GM12865 (cell line): Measurements from ENCODE around the gene RPLP2.
A peak's percentile ranks its signal among the peaks of the same experiment; 100 is the strongest.

Experiments
- DNase-seq: peaks from one replicate; pipeline ENCODE4 v3.0.0; 2010; ENCODE audit warnings: low read depth
- H3K4me3 ChIP-seq: 2 replicates; pipeline ENCODE4 v1.5.1; 2011; ENCODE audit warnings: mild to moderate bottlenecking, low read depth, low read length, control low read depth
- TF ChIP-seq, protein P1 (sequence below): IDR thresholded peaks from 2 replicates; pipeline ENCODE4 v1.5.1; 2011; ENCODE audit warnings: low read length, control low read depth, low read depth, inconsistent platforms; ENCODE audit not compliant: insufficient read depth; ENCODE audit errors: missing control alignments

The RPLP2 gene

DNA sequence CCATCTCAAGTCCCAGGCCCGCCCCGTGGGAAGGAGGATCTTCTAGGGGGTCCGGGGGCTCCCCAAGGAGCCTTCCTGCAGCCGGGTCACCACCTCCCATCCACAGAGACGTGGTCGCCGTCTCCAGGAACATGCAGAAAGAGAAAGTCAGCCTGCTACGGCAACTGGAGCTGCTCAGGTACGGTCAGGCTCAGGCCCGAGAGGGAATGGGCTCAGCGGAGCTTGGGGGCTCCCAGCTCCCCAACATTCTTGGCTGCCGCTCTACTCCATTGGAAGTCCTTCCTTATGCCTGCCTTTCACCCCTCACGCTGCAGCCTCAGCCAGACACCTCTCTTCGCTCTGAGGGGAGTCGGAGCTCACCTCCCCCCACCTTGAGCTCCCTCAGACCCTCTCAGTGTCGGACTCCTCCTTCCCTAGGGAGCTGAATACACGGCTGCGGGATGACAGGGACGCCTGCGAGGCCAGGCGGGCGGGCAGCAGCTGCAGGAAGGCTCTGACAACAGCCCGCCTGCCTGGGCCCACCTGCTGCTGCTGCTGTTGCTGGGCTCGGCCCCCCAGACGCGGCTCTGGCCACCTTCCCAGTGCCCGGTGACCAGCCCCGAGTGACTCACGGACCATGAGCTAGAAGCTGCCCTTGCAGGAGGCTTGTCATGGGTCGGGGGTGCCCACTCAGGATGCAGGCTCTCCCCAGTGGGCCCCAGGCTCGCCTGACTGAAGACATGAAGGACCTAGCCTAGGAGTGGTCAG lies 21.5 kb downstream of the RPLP2 start:
- no peak overlapping the region for H3K4me3 ChIP-seq
- no peak for DNase-seq
- TF ChIP-seq, protein P1, sequence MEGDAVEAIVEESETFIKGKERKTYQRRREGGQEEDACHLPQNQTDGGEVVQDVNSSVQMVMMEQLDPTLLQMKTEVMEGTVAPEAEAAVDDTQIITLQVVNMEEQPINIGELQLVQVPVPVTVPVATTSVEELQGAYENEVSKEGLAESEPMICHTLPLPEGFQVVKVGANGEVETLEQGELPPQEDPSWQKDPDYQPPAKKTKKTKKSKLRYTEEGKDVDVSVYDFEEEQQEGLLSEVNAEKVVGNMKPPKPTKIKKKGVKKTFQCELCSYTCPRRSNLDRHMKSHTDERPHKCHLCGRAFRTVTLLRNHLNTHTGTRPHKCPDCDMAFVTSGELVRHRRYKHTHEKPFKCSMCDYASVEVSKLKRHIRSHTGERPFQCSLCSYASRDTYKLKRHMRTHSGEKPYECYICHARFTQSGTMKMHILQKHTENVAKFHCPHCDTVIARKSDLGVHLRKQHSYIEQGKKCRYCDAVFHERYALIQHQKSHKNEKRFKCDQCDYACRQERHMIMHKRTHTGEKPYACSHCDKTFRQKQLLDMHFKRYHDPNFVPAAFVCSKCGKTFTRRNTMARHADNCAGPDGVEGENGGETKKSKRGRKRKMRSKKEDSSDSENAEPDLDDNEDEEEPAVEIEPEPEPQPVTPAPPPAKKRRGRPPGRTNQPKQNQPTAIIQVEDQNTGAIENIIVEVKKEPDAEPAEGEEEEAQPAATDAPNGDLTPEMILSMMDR = no peak

DNA sequence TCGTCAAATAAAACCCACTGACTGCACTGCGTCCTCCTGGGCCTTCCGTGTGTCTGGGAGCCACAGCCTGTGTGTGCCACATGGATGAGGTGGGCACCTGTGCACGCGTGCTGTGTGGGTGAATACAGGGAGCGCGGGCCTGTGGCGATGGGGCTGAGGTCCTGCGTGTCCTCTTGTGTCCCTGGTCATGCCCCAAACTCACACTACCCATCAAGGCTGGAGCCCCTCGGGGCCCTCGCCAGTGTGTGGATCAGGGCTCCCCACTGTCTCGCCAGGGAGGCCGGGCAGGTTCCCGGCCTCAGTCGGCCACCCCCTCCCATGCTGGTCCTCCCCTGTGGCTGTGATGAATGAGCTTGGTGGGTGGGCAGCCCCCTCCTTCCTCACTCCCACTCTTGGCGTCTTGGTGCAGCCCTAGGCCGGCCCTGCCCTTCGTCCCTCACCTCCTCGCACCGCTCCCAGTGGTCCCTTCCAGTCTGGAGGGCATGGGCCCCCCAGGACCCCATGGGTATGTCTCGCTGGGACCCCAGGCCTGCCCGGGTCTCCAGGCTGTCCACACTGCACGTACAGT lies 22.3 kb downstream of the RPLP2 start:
- TF ChIP-seq, protein P1 = no peak
- H3K4me3 ChIP-seq = peak overlapping the region; percentile 43
- DNase-seq = no peak

DNA sequence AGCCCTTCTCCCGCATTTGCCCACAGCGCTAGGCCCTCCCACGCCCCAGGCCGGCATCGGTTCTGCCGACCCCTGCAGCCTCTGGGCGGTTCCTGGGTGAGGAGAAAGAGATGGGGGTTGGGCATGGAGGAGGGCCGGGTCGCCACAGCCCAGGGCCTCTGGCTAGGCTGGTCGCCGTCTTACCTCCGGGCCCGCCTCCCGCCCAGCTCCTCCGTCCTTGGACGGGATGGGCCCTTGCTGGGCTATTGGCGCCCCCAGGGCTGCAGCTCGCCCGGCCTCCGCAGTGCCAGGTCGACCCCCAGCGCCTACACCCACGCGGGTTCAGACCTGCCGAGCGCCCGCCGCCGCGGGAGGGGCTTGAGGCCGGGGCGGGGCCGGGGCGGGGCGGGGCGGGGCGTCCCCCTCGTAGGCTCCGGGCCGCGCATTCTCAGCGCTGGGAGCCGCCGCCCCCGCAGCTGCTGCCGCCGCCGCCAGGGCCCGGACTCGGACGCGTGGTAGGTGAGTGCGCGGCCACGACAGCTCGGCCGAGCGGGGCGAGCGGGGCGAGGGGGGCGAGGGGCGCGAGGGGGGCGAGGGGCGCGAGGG lies 22.9 kb downstream of the RPLP2 start, which contains the start of gene CD151:
Gene CD151 (plus strand): TSS at position 424 of the 585 bp plus-strand sequence. CDS start 3,118 bp downstream, outside the sequence.
- DNase-seq = peak; percentile 68
- TF ChIP-seq, protein P1 = no peak
- peak within 1 kb of the TSS; percentile 61 for H3K4me3 ChIP-seq

DNA sequence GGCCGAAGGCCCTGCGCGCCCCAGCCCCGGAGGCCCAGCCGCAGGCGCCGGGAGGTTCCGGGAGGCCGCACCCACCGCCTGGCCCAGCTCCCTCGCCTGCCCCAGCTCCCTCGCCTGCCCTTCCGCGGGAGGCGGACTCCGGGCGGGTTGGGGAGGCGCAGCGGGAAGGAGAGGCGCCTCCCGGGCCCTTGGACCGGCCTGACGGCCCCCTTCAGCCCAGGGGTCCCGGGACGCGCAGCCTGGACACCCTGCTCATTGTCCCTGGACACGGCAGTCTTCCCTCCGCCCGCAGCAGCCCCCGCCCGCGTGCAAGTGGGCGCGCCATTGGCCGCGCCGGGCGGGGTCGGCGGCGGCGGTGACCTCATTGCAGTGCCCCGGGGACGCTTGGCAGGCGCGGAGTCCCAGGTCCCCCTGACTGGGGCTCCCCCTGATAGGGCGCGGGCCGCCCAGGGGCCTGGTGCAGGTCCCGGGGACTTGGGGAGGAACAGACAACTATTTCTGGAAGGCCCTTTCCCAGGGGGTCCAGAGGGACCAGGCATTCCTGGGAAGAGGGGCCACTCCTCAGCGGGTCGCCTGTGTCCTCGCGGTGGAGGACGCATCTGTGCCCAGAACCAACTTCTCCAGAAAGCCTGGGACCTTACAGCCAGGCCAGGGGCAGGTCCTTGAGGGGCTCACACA lies 23.5 kb downstream of the RPLP2 start:
- H3K4me3 ChIP-seq = peak overlapping the region; percentile 61

DNA sequence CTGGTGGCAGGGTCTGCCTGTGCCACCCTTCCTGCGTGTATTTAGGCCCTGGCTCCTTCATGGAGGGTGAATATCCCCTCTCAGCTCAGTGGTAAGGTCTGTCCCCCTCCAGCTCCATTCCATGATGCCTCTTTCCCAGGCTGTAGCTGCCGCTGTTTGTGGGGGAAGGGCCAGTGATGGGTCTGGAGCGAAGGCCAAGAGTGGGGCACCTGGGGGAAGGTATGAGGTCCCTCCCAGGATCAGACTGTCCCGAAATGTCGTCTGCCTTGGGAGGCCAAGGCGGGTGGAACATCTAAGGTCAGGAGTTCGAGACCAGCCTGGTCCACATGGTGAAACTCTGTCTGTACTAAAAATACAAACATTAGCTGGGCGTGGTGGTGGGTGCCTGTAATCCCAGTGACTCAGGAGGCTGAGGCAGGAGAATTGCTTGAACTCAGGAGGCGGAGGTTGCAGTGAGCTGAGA lies 24.1 kb downstream of the RPLP2 start:
- no peak for DNase-seq
- TF ChIP-seq, protein P1 = no peak
- H3K4me3 ChIP-seq = peak overlapping the region; percentile 61

More for the DNA sequence above, 23.5 kb downstream of the RPLP2 start:
- TF ChIP-seq, protein P1 = no peak
- no peak for DNase-seq

DNA sequence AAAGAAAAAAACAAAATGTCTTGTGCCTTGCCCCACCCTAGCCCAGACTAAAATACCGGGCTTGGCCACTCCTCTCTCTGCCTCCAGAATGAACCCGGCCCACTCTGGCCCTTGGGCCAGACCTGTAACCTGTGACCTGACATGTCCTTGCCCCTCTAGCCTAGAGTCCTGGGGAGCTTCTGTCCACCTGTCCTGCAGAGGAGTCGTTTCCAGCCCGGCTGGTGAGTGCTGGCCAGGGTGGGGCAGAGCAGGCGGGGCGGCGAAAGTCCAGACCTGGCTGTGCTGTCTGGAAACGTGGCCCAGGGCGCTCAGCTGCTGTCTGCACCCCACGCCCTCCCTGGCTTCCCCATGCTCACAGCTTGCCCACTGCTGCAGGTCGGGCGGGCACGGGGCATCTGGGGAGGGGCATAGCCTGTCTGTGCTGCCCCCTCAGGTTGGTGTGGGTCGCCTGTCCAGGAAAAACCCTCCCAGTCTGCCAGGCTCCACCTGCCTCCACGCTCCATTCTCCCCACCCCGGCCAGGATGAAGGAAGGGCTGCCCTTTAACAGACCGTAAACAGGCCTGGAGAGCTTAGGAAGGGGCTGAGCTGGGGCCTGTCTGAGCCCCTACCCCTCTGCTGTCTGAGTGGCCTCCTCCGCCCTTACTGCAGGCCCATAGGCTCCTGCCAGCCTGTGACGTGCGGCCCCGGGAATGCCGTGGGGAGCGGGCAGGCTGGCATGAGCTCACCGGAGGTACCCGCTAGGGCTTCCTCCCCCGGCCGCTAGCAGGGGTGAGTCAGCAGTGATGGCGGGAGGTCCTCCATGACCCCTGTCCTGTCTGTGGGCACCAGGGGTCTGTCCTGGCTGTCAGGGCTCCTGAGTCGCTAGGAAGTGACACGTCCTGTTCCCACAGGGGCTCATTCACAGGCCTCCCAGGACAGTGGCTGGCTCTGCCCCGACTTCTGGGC lies 24.9 kb downstream of the RPLP2 start:
- no peak for DNase-seq
- TF ChIP-seq, protein P1 = no peak
- no peak overlapping the region for H3K4me3 ChIP-seq
